Tibial nerve (tissue), 4 donors: ENCODE data around the gene TBK1. TPM values are rescaled to one million over a fixed set of nuclear protein-coding genes. Genes with fewer than 3 reads are reported as not detected.

Source experiments
- DNase-seq, 2 donors: peaks; one replicate each; pipeline ENCODE4 v3.0.0-alpha.2; 2019; ENCODE audit warnings: low spot score in 2 of 2
- H3K27ac ChIP-seq, 4 donors: fragments of 200-600 bp; sonication (generic) in 3 of 4; one replicate each; pipeline ENCODE4 v1.5.1; 2017 to 2019; ENCODE audit warnings: mild to moderate bottlenecking in 1 of 4
- H3K27me3 ChIP-seq, 2 donors: fragments of 200-600 bp; sonication (generic) in 1 of 2; one replicate each; pipeline versions ENCODE4 v1.5.1 to v1.6.0; 2017 to 2019
- H3K36me3 ChIP-seq, 3 donors: fragments of 200-600 bp; sonication (generic); one replicate each; pipeline ENCODE4 v1.5.1; 2018 to 2019
- H3K4me1 ChIP-seq, 4 donors: fragments of 200-600 bp; sonication (generic) in 3 of 4; one replicate each; pipeline ENCODE4 v1.5.1; 2017 to 2019
- H3K4me3 ChIP-seq, 4 donors: fragments of 200-600 bp; sonication (generic) in 3 of 4; one replicate each; pipeline ENCODE4 v1.5.1; 2017 to 2019; ENCODE audit warnings: mild to moderate bottlenecking in 1 of 4, moderate library complexity in 1 of 4
- H3K9me3 ChIP-seq, 4 donors: fragments of 200-600 bp; sonication (generic) in 3 of 4; one replicate each; pipeline ENCODE4 v1.5.1; 2017 to 2019
- EP300 ChIP-seq, 2 donors: sonication (generic); formaldehyde crosslinking; IDR thresholded peaks; one replicate each; pipeline ENCODE4 v1.6.1; 2017; ENCODE audit warnings: antibody characterized with exemption in 2 of 2, mild to moderate bottlenecking in 1 of 2
- POLR2A ChIP-seq, 2 donors: fragments of 450-650 bp; IDR thresholded peaks; one replicate each; pipeline ENCODE4 v1.6.1; 2017; ENCODE audit warnings: antibody characterized with exemption in 2 of 2, mild to moderate bottlenecking in 2 of 2, moderate library complexity in 2 of 2
- WGBS, 2 donors: methylation state at CpG; one replicate each; pipeline ENCODE4 v1.1.5; 2018; 5-methylcytosine and 5-hydroxymethylcytosine counted together
- total RNA-seq, 4 donors: library from RNA; depleted of rRNA; stranded (reverse); fragments of >200 nt; gene quantifications; one replicate each; pipeline ENCODE4 v1.1.0, GENCODE V29; 2016
- TF ChIP-seq, protein P1 (sequence below), 5 experiments: fragments of 200-600 bp in 3 of 5; fragments of 450-650 bp in 2 of 5; sonication (generic) in 3 of 5; IDR thresholded peaks; one replicate each; pipeline ENCODE4 v1.5.1; 2016 to 2019; ENCODE audit warnings: antibody characterized with exemption in 5 of 5, mild to moderate bottlenecking in 3 of 5, moderate library complexity in 2 of 5

TBK1 gene
- total RNA-seq, 4 donors from 2014 or later = 25.2 to 36.7 (median 29.3) TPM

GRCh38 chr12:64549108-64549507, 97.2 kb downstream of the TBK1 start:
- no peak for DNase-seq
- TF ChIP-seq, protein P1, sequence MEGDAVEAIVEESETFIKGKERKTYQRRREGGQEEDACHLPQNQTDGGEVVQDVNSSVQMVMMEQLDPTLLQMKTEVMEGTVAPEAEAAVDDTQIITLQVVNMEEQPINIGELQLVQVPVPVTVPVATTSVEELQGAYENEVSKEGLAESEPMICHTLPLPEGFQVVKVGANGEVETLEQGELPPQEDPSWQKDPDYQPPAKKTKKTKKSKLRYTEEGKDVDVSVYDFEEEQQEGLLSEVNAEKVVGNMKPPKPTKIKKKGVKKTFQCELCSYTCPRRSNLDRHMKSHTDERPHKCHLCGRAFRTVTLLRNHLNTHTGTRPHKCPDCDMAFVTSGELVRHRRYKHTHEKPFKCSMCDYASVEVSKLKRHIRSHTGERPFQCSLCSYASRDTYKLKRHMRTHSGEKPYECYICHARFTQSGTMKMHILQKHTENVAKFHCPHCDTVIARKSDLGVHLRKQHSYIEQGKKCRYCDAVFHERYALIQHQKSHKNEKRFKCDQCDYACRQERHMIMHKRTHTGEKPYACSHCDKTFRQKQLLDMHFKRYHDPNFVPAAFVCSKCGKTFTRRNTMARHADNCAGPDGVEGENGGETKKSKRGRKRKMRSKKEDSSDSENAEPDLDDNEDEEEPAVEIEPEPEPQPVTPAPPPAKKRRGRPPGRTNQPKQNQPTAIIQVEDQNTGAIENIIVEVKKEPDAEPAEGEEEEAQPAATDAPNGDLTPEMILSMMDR (IDR thresholded peaks at IDR 0.05) = no peak
- TF ChIP-seq EP300 (IDR thresholded peaks at IDR 0.05) (no peak), POLR2A (IDR thresholded peaks at IDR 0.05) (no peak)
- WGBS, 2 donors = 79 to 81% methylated on average over 1 of the region's 1 CpG
- Histone ChIP-seq H3K27ac (no peak overlapping the region), H3K27me3 (no peaks in the 10 kb centered on the region), H3K4me3 (no peak overlapping the region), H3K4me1 (peaks cover 0 to 24% (median 3%) of the 10 kb centered on the region in 4 donors), H3K9me3 (no peaks in the 10 kb centered on the region), H3K36me3 (no peaks in the 10 kb centered on the region)

- Histone ChIP-seq H3K27ac (no peak overlapping the region), H3K36me3 (no peaks in the 10 kb centered on the region), H3K27me3 (no peaks in the 10 kb centered on the region), H3K4me1 (peaks cover 0 to 24% (median 3%) of the 10 kb centered on the region in 4 donors), H3K9me3 (no peaks in the 10 kb centered on the region), H3K4me3 (no peak overlapping the region)
- no peak for TF ChIP-seq POLR2A (IDR thresholded peaks at IDR 0.05)
- TF ChIP-seq EP300 (IDR thresholded peaks at IDR 0.05) = no peak
- WGBS, 2 donors = 37 to 43% methylated on average over 3 of the region's 3 CpGs
- DNase-seq = no peak
Measured at GRCh38 chr12:64550755-64551154, 98.8 kb downstream of the TBK1 start.

DNA sequence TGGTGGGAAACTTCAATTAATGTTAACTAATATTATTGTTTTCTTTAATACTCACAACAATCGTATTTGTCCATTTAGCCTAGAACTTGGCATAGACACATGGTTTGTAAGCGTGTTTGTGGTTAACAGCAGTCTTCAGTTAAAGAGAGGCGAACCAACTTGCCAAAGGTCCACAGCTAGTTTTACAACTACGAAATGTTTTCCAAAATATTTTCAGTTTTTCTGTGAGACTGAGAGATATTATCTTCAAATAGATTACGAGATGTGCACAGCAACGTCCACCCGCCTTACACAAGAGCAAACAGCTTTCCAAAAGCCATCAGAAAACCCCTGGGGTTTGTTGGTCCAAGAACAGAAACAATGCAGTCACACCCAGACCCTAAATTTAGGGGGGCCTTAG, 99.8 kb downstream of the TBK1 start:
- Histone ChIP-seq H3K4me3 (no peak overlapping the region), H3K27ac (no peak overlapping the region), H3K4me1 (peaks cover 0 to 24% (median 3%) of the 10 kb centered on the region in 4 donors), H3K36me3 (no peaks in the 10 kb centered on the region), H3K9me3 (no peaks in the 10 kb centered on the region), H3K27me3 (no peaks in the 10 kb centered on the region)
- WGBS, 2 donors = 57 to 63% methylated on average over 7 of the region's 7 CpGs
- TF ChIP-seq EP300 (IDR thresholded peaks at IDR 0.05) (no peak), POLR2A (IDR thresholded peaks at IDR 0.05) (no peak)
- TF ChIP-seq, protein P1 (IDR thresholded peaks at IDR 0.05) = no peak
- DNase-seq = no peak

Other genes starting within 250 kb of the TBK1 start
- 10 to 100 TPM in 2 of 4 donors, 1 to 10 TPM in 2; 7.6 to 14.4 (median 9.8) TPM for gene KICS2, start 229.8 kb upstream of the TBK1 start, total RNA-seq
- 10 to 100 TPM in 2 of 4 donors, 1 to 10 TPM in 2; 8.7 to 11.6 (median 9.7) TPM for gene C12orf56, start 61.4 kb upstream of the TBK1 start, total RNA-seq
- gene XPOT, start 47.7 kb upstream of the TBK1 start, total RNA-seq = 10 to 100 TPM; 42.6 to 53.3 (median 45.3) TPM
- 10 to 100 TPM; 14.7 to 18.3 (median 16.7) TPM for gene RASSF3, start 158.4 kb downstream of the TBK1 start, total RNA-seq